Osteoblast (primary cell): ENCODE data around the gene HMOX2. TPM values are rescaled to one million over a fixed set of nuclear protein-coding genes. Genes with fewer than 3 reads are reported as not detected.

Experiments
- DNase-seq: peaks from one replicate; pipeline ENCODE4 v3.0.0; 2011; ENCODE audit warnings: low spot score, mixed read lengths; ENCODE audit not compliant: insufficient read length; ENCODE audit errors: missing footprints
- H2AFZ ChIP-seq: 2 replicates; pipeline ENCODE4 v1.6.0; 2011; ENCODE audit warnings: mild to moderate bottlenecking, low read length
- H3K27ac ChIP-seq: 2 replicates; pipeline ENCODE4 v1.5.1; 2011; ENCODE audit warnings: mild to moderate bottlenecking, low read depth, low read length, moderate library complexity
- H3K27me3 ChIP-seq: 2 replicates; pipeline ENCODE4 v1.6.0; 2012; ENCODE audit warnings: mild to moderate bottlenecking, control low read depth, inconsistent platforms, low read length, moderate library complexity; ENCODE audit not compliant: insufficient read depth
- H3K36me3 ChIP-seq: 2 replicates; pipeline ENCODE4 v1.5.1; 2011; ENCODE audit warnings: mild to moderate bottlenecking, low read length, control low read depth, moderate library complexity; ENCODE audit not compliant: insufficient read depth
- H3K4me1 ChIP-seq: 2 replicates; pipeline ENCODE4 v1.5.1; 2011; ENCODE audit warnings: mild to moderate bottlenecking, low read length, control low read depth, moderate library complexity; ENCODE audit not compliant: insufficient read depth
- H3K4me2 ChIP-seq: 2 replicates; pipeline ENCODE4 v1.6.0; 2011; ENCODE audit warnings: mild to moderate bottlenecking, low read length; ENCODE audit not compliant: insufficient read depth
- H3K4me3 ChIP-seq: fragments of 200-600 bp; sonication (generic); 3 replicates; pipeline ENCODE4 v1.5.1; 2012; ENCODE audit warnings: mild to moderate bottlenecking, low read length, inconsistent platforms; ENCODE audit not compliant: insufficient read depth
- H3K79me2 ChIP-seq: 2 replicates; pipeline ENCODE4 v1.6.0; 2012; ENCODE audit warnings: mild to moderate bottlenecking, low read length, control low read depth, inconsistent platforms; ENCODE audit not compliant: insufficient read depth
- H3K9me3 ChIP-seq: 2 replicates; pipeline ENCODE4 v1.5.1; 2011; ENCODE audit warnings: low read depth, low read length, control low read depth
- H4K20me1 ChIP-seq: 2 replicates; pipeline ENCODE4 v1.6.0; 2012; ENCODE audit warnings: mild to moderate bottlenecking, low read length, control low read depth; ENCODE audit not compliant: insufficient read depth
- total RNA-seq: library from RNA; depleted of rRNA; stranded (reverse); fragments of >200 nt; gene quantifications from 2 replicates; pipeline ENCODE4 v1.2.3, GENCODE V29; 2012
- TF ChIP-seq, protein P1 (sequence below): IDR thresholded peaks from 2 replicates; pipeline ENCODE4 v1.5.1; 2011; ENCODE audit warnings: mild to moderate bottlenecking, low read depth, low read length, moderate library complexity; ENCODE audit errors: extremely low read depth

HMOX2 gene
- total RNA-seq, 1 donor, result 39.4 TPM

DNA sequence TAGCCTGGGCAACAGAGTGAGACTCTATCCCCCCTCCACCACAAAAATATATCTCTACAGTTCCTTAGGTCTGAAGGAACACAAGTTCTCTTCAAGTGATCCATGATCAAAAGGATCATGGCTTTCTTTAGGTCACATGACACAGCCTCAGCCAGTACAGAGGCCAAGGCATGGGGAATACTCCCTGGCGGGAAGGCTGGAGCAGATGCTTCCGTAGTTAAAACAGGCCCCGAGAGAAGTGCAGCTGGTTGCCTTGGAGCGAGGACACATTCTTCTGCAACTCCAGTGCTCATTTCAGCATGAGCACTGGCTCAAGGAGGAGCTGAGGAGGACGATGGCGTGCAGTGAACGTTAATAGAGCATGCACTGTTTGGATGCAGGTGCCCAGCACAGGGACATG, 48.9 kb downstream of the HMOX2 start:
- Histone ChIP-seq H3K9me3 (no peaks in the 10 kb centered on the region), H3K36me3 (no peaks in the 10 kb centered on the region), H3K79me2 (peaks cover 5% of the 10 kb centered on the region), H3K4me1 (peaks cover 6% of the 10 kb centered on the region), H4K20me1 (peaks cover 6% of the 10 kb centered on the region), H3K27me3 (no peaks in the 10 kb centered on the region), H2AFZ (no peak overlapping the region), H3K4me2 (no peak overlapping the region), H3K27ac (no peak overlapping the region), H3K4me3 (no peak overlapping the region)
- DNase-seq, result peak; percentile 48
- TF ChIP-seq, protein P1, sequence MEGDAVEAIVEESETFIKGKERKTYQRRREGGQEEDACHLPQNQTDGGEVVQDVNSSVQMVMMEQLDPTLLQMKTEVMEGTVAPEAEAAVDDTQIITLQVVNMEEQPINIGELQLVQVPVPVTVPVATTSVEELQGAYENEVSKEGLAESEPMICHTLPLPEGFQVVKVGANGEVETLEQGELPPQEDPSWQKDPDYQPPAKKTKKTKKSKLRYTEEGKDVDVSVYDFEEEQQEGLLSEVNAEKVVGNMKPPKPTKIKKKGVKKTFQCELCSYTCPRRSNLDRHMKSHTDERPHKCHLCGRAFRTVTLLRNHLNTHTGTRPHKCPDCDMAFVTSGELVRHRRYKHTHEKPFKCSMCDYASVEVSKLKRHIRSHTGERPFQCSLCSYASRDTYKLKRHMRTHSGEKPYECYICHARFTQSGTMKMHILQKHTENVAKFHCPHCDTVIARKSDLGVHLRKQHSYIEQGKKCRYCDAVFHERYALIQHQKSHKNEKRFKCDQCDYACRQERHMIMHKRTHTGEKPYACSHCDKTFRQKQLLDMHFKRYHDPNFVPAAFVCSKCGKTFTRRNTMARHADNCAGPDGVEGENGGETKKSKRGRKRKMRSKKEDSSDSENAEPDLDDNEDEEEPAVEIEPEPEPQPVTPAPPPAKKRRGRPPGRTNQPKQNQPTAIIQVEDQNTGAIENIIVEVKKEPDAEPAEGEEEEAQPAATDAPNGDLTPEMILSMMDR, result no peak

DNA sequence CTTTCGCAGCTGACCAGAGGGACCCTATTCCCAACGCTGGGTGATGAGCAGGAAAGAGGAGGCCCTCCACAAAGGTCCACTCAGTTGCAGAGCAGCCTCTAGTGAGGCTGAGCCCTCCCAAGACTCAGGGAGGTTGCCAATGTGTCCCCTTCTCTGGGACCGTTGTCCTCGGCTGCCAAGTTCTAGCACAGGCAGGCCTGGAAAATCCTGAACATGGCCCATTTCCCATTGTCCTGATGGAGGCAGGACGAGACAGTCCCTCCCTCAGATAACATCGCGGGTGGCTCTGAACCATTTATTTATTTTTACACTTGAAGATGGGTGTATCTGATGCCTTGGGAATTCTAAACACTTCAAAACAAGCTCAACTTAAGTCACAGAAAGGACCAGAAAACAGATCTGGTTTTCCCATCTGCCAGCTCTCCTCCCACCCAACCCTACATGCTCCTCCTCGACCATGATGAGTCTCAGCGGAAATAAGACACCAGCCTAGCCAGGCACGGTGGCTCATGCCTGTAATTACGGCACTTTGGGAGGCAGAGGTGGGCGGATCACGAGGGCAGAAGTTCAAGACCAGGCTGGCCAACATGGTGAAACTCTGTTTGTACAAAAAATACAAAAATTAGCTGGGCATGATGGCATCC, 49.6 kb downstream of the HMOX2 start:
- Histone ChIP-seq H3K4me2 (no peak overlapping the region), H3K27me3 (no peaks in the 10 kb centered on the region), H3K27ac (no peak overlapping the region), H3K36me3 (no peaks in the 10 kb centered on the region), H3K79me2 (peaks cover 5% of the 10 kb centered on the region), H3K4me1 (peaks cover 6% of the 10 kb centered on the region), H3K4me3 (no peak overlapping the region), H2AFZ (no peak overlapping the region), H4K20me1 (peaks cover 6% of the 10 kb centered on the region), H3K9me3 (no peaks in the 10 kb centered on the region)
- TF ChIP-seq, protein P1, result no peak
- DNase-seq, result peak; percentile 83

DNA sequence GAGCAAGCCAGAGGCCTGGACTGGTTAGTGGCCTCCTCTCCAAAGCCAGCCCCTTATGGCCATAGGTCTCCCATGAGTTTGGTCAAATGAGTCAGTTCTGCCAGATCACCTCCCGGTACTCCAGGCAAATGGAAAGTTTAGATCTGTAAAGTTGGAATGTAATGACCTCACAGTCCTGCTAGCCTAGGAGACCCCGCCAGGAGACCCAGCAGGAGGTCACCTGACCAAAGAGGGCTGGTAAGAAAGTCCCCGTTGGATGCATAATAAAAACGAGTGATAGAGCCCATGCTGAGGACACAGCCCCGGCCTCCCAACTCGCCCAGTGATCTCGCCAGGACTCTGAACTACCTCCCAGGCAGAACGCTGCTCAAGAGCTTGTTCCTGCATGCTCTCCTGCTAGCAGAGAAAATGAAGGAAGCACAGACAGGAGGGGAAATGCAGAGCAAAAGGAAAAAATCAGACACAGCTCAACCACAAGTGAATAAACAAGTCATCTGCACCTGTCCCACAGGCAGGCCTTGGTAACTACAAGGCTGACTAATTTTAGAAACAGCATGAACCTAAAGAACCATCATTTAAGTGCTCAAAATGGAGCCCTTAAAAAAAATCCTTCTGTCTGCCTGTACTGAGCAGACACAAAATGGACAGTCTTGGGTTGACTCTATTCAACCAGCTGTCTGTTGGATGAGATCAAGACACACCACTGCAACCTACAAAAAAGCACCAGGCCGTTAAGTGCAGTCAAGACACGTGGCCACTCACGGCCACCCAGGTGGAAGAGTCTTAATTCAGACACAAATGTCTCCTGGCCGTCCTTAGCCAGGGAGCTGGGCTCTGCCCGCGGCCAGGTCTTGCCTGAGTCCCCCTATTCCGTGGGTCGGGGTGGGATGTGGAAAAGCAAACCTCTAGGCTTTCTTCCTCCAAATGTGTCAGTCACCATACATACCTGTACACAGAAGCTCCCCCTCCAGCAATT, 53.2 kb downstream of the HMOX2 start:
- Histone ChIP-seq H2AFZ (no peak overlapping the region), H3K36me3 (no peaks in the 10 kb centered on the region), H3K4me3 (no peak overlapping the region), H3K4me1 (peaks cover 6% of the 10 kb centered on the region), H3K9me3 (no peaks in the 10 kb centered on the region), H3K79me2 (peaks cover 5% of the 10 kb centered on the region), H3K4me2 (no peak overlapping the region), H4K20me1 (peaks cover 9% of the 10 kb centered on the region), H3K27ac (no peak overlapping the region), H3K27me3 (no peaks in the 10 kb centered on the region)
- TF ChIP-seq, protein P1, result no peak
- DNase-seq, result peak; percentile 79

DNA sequence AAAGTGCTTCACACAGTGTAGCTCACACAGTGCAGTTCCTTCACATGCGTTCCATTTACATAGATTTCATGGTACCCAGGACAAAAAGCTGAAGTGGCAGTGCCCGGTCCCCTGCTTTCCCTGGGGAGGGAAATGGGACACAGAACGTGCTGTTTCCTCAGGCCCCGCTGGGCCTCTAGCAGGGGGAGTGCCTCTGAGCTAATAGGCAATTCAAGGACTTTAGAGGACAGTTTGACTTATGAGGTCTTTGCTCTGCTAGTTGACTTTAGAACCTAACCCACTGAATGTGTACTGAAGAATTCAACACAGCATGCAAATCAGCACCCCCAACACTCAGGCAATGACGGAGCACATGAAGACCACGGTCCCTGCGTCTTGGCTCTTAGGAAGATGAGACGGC, 55.6 kb downstream of the HMOX2 start:
- TF ChIP-seq, protein P1, result no peak

More for the DNA sequence above, 55.6 kb downstream of the HMOX2 start:
- Histone ChIP-seq H4K20me1 (peaks cover 7% of the 10 kb centered on the region), H3K36me3 (no peaks in the 10 kb centered on the region), H2AFZ (no peak overlapping the region), H3K4me1 (peaks cover 6% of the 10 kb centered on the region), H3K4me2 (no peak overlapping the region), H3K4me3 (no peak overlapping the region), H3K79me2 (peaks cover 22% of the 10 kb centered on the region), H3K27ac (no peak overlapping the region), H3K27me3 (no peaks in the 10 kb centered on the region), H3K9me3 (no peaks in the 10 kb centered on the region)
- peak; percentile 22 for DNase-seq
